ENCODE results near the gene DLG5.

DNA sequence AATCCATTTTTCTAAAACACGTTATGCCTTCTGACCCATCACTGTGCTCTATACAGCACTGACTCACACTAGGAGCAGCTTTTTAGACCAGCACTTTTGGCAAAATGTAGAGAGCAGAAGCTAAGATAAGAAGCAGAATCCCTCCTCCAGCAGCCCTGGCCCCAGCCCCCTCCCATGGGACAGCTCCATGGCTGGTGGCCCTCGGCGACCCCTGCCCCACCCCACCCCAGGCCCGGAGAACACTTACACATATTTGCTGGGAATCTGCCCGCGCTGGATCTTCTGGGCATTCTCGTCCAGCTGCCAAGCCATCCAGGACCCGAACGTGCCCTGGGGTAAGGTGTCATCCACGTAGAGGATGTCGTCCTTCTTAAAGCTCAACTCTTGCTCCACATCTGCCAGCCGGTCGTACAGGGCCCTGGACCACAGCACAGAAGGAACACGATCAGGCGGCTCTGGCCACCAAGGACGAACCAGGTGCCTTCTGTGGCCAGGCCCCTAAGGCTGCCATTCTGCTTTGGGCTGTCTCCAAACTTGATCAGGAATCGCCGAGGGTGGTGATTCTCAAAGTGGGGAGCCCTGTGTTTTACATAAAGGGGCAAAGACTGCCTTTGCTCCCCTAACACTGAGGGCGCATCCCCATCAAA lies 119.9 kb downstream of the DLG5 start:
- no peak for TF ChIP-seq CTCF (IDR thresholded peaks at IDR 0.05)
- no peak for TF ChIP-seq POLR2A (IDR thresholded peaks at IDR 0.05)
- no peak for TF ChIP-seq POLR2AphosphoS5 (IDR thresholded peaks at IDR 0.05)

All from prostate gland (tissue), 2 donors.